Mononuclear cell (primary cell): ENCODE results near the gene G6PC2. TPM values are rescaled to one million over a fixed set of nuclear protein-coding genes. Genes with fewer than 3 reads are reported as not detected.

Experiments
- H3K27me3 ChIP-seq: 2 replicates; pipeline ENCODE4 v1.6.0; 2011; ENCODE audit warnings: low read length, control low read depth; ENCODE audit not compliant: insufficient read depth
- H3K4me1 ChIP-seq: 2 replicates; pipeline ENCODE4 v1.5.1; 2011; ENCODE audit warnings: mild to moderate bottlenecking, low read length, control low read depth; ENCODE audit not compliant: insufficient read depth
- H3K4me3 ChIP-seq: 2 replicates; pipeline ENCODE4 v1.5.1; 2011; ENCODE audit warnings: mild to moderate bottlenecking, low read length, moderate library complexity
- H3K9me3 ChIP-seq: 2 replicates; pipeline ENCODE4 v1.5.1; 2011; ENCODE audit warnings: low read depth, mild to moderate bottlenecking, control low read depth, low read length
- total RNA-seq: library from RNA; depleted of rRNA; stranded (reverse); fragments of >200 nt; gene quantifications from one replicate; pipeline ENCODE4 v1.2.3, GENCODE V29; 2012

Gene G6PC2
- total RNA-seq, 1 donor = not detected

GRCh38 chr2:168892327-168892726 is 8.8 kb upstream of the G6PC2 start:
- peaks cover 11% of the 10 kb centered on the region for H3K4me1 ChIP-seq
- H3K27me3 ChIP-seq = no peaks in the 10 kb centered on the region
- no peaks in the 10 kb centered on the region for H3K9me3 ChIP-seq
- no peak overlapping the region for H3K4me3 ChIP-seq

DNA sequence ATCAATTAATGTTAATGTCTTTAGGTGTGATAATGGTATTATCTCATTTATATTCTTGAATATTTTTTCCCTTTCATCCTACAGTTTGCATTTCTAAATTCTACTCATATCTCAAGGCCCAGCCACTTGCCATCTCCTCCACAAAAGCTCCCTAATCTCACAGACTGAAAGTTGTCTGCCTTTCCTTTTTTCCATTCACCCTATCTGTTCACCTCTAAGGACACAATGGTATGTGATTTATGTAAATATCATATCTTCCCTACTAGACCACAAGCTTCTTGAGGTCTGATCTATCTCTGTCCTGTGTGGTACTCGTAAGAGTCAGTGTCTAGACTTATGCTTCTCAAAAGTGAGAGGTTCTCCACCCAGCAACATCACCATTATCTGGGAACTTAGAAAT is 7.0 kb upstream of the G6PC2 start:
- Histone ChIP-seq H3K4me1 (peaks cover 11% of the 10 kb centered on the region), H3K27me3 (no peaks in the 10 kb centered on the region), H3K9me3 (no peaks in the 10 kb centered on the region), H3K4me3 (no peak overlapping the region)

GRCh38 chr2:168894720-168895119 is 6.4 kb upstream of the G6PC2 start:
- Histone ChIP-seq H3K4me3 (no peak overlapping the region), H3K27me3 (no peaks in the 10 kb centered on the region), H3K4me1 (peaks cover 8% of the 10 kb centered on the region), H3K9me3 (no peaks in the 10 kb centered on the region)

GRCh38 chr2:168895771-168896170 is 5.3 kb upstream of the G6PC2 start:
- Histone ChIP-seq H3K4me1 (peaks cover 1% of the 10 kb centered on the region), H3K9me3 (no peaks in the 10 kb centered on the region), H3K27me3 (no peaks in the 10 kb centered on the region), H3K4me3 (no peak overlapping the region)

DNA sequence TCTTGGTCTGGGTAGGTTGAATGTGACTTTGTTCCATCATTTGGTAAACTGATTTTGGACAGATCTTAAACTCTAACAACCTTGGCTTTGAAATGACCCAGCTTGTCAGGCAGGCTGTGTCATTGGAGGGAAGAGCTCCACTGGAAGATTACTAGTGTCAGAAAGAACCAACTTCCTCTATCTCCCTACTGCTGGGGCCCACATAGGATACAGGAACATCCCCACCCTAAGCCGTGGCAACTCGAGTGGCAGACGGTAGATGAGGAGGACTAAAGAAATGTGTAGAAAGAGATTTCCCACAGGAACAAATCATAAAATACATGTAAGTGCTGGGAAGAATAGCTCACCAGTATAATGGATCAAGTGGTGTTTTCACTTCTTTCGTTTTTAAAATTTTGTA is 4.3 kb upstream of the G6PC2 start:
- Histone ChIP-seq H3K4me1 (no peaks in the 10 kb centered on the region), H3K9me3 (no peaks in the 10 kb centered on the region), H3K27me3 (no peaks in the 10 kb centered on the region), H3K4me3 (no peak overlapping the region)

GRCh38 chr2:168897449-168897848 is 3.6 kb upstream of the G6PC2 start:
- Histone ChIP-seq H3K9me3 (no peaks in the 10 kb centered on the region), H3K27me3 (no peaks in the 10 kb centered on the region), H3K4me3 (no peak overlapping the region), H3K4me1 (no peaks in the 10 kb centered on the region)

DNA sequence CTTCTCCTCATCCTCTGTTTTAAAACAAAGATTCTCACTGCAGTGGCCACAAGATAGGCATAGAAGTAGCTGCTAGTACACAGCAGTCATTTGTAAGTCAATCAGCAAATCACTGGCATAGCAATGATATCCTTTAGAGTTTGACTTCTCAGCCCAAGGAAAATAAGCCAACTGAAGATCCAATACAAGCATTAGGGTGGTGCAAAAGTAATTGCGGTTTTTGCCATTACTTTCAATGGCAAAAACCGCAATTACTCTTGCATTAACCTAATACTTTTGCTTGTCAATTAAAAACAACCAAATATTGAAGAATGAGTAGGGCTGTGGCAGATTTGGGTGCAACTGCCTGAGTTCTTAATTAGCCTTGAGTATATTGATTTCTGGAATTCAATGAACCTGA is 2.8 kb downstream of the G6PC2 start:
- H3K4me3 ChIP-seq = no peak overlapping the region
- H3K27me3 ChIP-seq = no peaks in the 10 kb centered on the region
- H3K4me1 ChIP-seq = no peaks in the 10 kb centered on the region
- no peaks in the 10 kb centered on the region for H3K9me3 ChIP-seq

- Histone ChIP-seq H3K4me3 (no peak overlapping the region), H3K9me3 (no peaks in the 10 kb centered on the region), H3K4me1 (no peaks in the 10 kb centered on the region), H3K27me3 (no peaks in the 10 kb centered on the region)
Measured at GRCh38 chr2:168904358-168904757, 3.3 kb downstream of the G6PC2 start.

GRCh38 chr2:168907940-168908662 is 7.0 kb downstream of the G6PC2 start:
- Histone ChIP-seq H3K9me3 (no peaks in the 10 kb centered on the region), H3K27me3 (peaks cover 12% of the 10 kb centered on the region), H3K4me1 (no peaks in the 10 kb centered on the region), H3K4me3 (no peak overlapping the region)

- Histone ChIP-seq H3K27me3 (peaks cover 12% of the 10 kb centered on the region), H3K4me1 (no peaks in the 10 kb centered on the region), H3K9me3 (peaks cover under 1% of the 10 kb centered on the region), H3K4me3 (no peak overlapping the region)
Measured at GRCh38 chr2:168910330-168910729, 9.2 kb downstream of the G6PC2 start.

DNA sequence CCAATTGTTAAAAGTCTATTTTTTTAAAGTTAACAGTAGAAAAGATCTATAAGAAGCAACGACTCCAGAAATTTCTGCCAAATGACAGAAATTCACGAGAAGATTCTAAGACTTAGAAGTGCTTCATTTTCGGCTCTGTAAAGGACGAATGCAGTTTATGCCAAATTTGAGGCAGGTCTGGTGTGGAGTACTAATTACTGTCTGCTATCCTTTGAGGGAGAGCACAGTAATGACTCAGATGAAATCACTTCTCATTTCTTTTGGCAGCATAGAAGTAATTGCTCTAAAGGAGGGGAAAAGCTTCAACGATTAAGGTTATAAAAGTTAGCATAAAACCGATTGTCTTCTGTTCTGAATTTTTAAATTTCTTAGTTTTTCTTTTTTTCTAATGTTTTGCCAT is 11.4 kb downstream of the G6PC2 start:
- peaks cover 12% of the 10 kb centered on the region for H3K27me3 ChIP-seq
- no peak overlapping the region for H3K4me3 ChIP-seq
- no peaks in the 10 kb centered on the region for H3K4me1 ChIP-seq
- peaks cover 4% of the 10 kb centered on the region for H3K9me3 ChIP-seq

GRCh38 chr2:168912901-168913369 is 11.8 kb downstream of the G6PC2 start:
- no peaks in the 10 kb centered on the region for H3K4me1 ChIP-seq
- peaks cover 4% of the 10 kb centered on the region for H3K9me3 ChIP-seq
- no peak overlapping the region for H3K4me3 ChIP-seq
- H3K27me3 ChIP-seq = peaks cover 12% of the 10 kb centered on the region

GRCh38 chr2:168913495-168913894 is 12.4 kb downstream of the G6PC2 start:
- no peaks in the 10 kb centered on the region for H3K4me1 ChIP-seq
- H3K4me3 ChIP-seq = no peak overlapping the region
- peaks cover 12% of the 10 kb centered on the region for H3K27me3 ChIP-seq
- peaks cover 4% of the 10 kb centered on the region for H3K9me3 ChIP-seq

DNA sequence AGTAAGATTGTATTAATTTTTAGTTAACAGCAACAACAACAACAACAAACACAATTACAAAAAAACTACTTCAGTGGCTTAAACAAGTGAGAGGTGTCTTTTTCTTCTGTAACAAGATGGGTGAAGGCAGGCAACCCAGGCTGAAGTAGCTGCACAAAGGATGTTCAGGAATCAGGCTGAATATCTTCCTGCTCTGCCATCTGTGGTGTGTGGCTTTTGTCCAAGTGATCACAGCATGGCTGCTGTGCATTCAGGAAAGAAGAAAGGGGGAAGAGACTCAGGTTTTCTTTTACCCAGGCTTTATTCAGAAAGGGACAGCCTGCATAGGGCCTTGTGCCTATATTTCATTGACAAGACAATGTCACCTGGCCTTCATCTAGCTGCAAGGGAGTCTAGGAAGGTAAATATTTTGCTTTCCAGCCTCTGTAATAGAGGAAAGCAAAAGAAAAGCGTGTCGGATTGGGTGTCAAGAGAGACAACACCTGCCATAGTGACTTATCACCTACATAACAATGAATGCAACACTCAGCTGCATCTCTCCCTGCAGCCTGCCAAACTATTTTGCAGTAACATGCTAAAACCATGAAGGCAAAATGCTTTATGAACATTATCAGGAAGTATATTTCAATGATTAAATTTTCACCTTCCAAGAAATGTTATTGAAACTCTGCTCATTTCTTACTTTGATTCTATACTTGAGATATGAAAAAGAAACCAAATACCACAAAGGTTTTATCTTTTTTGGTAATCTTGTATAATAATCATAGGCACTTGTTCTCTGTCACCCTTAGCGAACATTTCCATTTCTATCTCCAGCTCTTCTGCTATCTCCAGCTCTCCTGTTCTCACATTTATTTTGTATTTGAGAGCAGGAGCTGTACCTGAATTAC is 14.6 kb downstream of the G6PC2 start:
- Histone ChIP-seq H3K9me3 (peaks cover 4% of the 10 kb centered on the region), H3K4me3 (no peak overlapping the region), H3K4me1 (no peaks in the 10 kb centered on the region), H3K27me3 (peaks cover 8% of the 10 kb centered on the region)

DNA sequence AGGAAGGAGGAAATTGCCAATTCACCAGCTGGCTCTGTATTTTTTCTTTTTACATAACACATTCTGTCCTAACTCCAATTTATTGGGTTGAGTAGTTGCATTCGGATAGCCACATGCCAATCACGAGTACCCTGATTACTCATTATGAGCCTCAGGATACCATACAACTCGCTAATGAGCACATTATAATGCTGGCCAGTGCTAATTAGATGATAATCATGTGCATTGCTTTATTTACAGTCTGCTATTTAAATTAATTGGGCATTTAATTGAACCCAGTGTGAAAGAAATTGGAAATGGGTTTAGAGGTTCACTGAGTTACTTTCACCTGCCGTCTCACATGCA is 15.2 kb downstream of the G6PC2 start:
- Histone ChIP-seq H3K9me3 (peaks cover 4% of the 10 kb centered on the region), H3K27me3 (peaks cover 7% of the 10 kb centered on the region), H3K4me1 (no peaks in the 10 kb centered on the region), H3K4me3 (no peak overlapping the region)
